CD14-positive monocyte (primary cell): ENCODE results near the gene VTN. TPM values are rescaled to one million over a fixed set of nuclear protein-coding genes. Genes with fewer than 3 reads are reported as not detected.

Source experiments
- DNase-seq, 3 donors: peaks; one replicate each; pipeline ENCODE4 v3.0.0-alpha.2; 2011 to 2022
- H2AFZ ChIP-seq: 2 replicates; pipeline ENCODE4 v1.6.0; 2012; ENCODE audit warnings: mild to moderate bottlenecking, low read depth, low read length, inconsistent platforms; ENCODE audit not compliant: insufficient read depth, poor library complexity, severe bottlenecking
- H3K27ac ChIP-seq, 2 donors: 1 replicate in 1 of 2; 2 replicates in 1 of 2; pipeline ENCODE4 v1.5.1; 2012 to 2013; ENCODE audit warnings: low read length in 2 of 2, control low read depth in 1 of 2, inconsistent platforms in 1 of 2, low read depth in 1 of 2, mild to moderate bottlenecking in 1 of 2
- H3K27me3 ChIP-seq, 2 donors: one replicate each; pipeline versions ENCODE4 v1.6.0 to v1.6.1; 2011 to 2013; ENCODE audit warnings: low read length in 2 of 2; ENCODE audit not compliant: control insufficient read depth in 2 of 2, insufficient read depth in 2 of 2
- H3K36me3 ChIP-seq, 2 donors: replicated peaks in 1 of 2; 1 replicate in 1 of 2; 2 replicates in 1 of 2; pipeline versions ENCODE4 v1.5.1 to v1.6.1; 2012 to 2013; ENCODE audit warnings: low read length in 2 of 2, control low read depth in 1 of 2, inconsistent platforms in 1 of 2, mild to moderate bottlenecking in 1 of 2; ENCODE audit not compliant: insufficient read depth in 2 of 2, control insufficient read depth in 1 of 2
- H3K4me1 ChIP-seq, 2 donors: 1 replicate in 1 of 2; 2 replicates in 1 of 2; pipeline versions ENCODE4 v1.5.1 to v1.6.1; 2012 to 2013; ENCODE audit warnings: low read length in 2 of 2, control low read depth in 1 of 2, inconsistent platforms in 1 of 2, mild to moderate bottlenecking in 1 of 2, moderate library complexity in 1 of 2; ENCODE audit not compliant: insufficient read depth in 2 of 2, control insufficient read depth in 1 of 2
- H3K4me2 ChIP-seq: replicated peaks from 2 replicates; pipeline ENCODE3; 2012; ENCODE audit warnings: low read length, moderate library complexity, mild to moderate bottlenecking; ENCODE audit not compliant: poor library complexity, severe bottlenecking; ENCODE audit errors: extremely low read depth
- H3K4me3 ChIP-seq, 3 experiments: fragments of 200-600 bp in 1 of 3; sonication (generic) in 1 of 3; replicated peaks in 1 of 3; 1 replicate in 2 of 3; 2 replicates in 1 of 3; pipeline ENCODE4 v1.5.1; 2011 to 2013; ENCODE audit warnings: low read length in 3 of 3, mild to moderate bottlenecking in 3 of 3, control low read depth in 2 of 3, low read depth in 2 of 3, inconsistent platforms in 1 of 3, moderate library complexity in 1 of 3
- H3K79me2 ChIP-seq: 2 replicates; pipeline ENCODE4 v1.6.0; 2012; ENCODE audit warnings: mild to moderate bottlenecking, control low read depth, inconsistent platforms, low read length, moderate library complexity; ENCODE audit not compliant: insufficient read depth
- H3K9ac ChIP-seq: 2 replicates; pipeline ENCODE4 v1.6.0; 2017; ENCODE audit warnings: low read length, mild to moderate bottlenecking; ENCODE audit not compliant: insufficient read depth, poor library complexity, severe bottlenecking
- H3K9me3 ChIP-seq, 2 donors: replicated peaks in 1 of 2; 1 replicate in 1 of 2; 2 replicates in 1 of 2; pipeline versions ENCODE4 v1.5.1 to v1.6.1; 2012 to 2013; ENCODE audit warnings: low read length in 2 of 2, control low read depth in 1 of 2; ENCODE audit not compliant: control insufficient read depth in 1 of 2, insufficient read depth in 1 of 2
- H4K20me1 ChIP-seq: 2 replicates; pipeline ENCODE4 v1.6.0; 2012; ENCODE audit warnings: mild to moderate bottlenecking, low read length, control low read depth, moderate library complexity; ENCODE audit not compliant: insufficient read depth
- H3K27ac Mint-ChIP-seq, 7 donors: one replicate each; pipeline ENCODE4 v1.8.0; 2020; ENCODE audit warnings: mild to moderate bottlenecking in 7 of 7, mixed read lengths in 7 of 7, moderate library complexity in 6 of 7, inconsistent platforms in 2 of 7
- H3K27me3 Mint-ChIP-seq, 3 donors: one replicate each; pipeline ENCODE4 v1.8.0; 2021 to 2022; ENCODE audit warnings: low read depth in 3 of 3, mild to moderate bottlenecking in 3 of 3, mixed read lengths in 3 of 3, moderate library complexity in 3 of 3, inconsistent platforms in 1 of 3
- H3K36me3 Mint-ChIP-seq, 2 donors: one replicate each; pipeline ENCODE4 v1.8.0; 2020; ENCODE audit warnings: mixed read lengths in 2 of 2, inconsistent platforms in 1 of 2, mild to moderate bottlenecking in 1 of 2
- H3K4me1 Mint-ChIP-seq: one replicate; pipeline ENCODE4 v1.8.0; 2020; ENCODE audit warnings: mild to moderate bottlenecking, mixed read lengths
- H3K4me3 Mint-ChIP-seq, 2 donors: one replicate each; pipeline ENCODE4 v1.8.0; 2020; ENCODE audit warnings: mild to moderate bottlenecking in 2 of 2, mixed read lengths in 2 of 2, moderate library complexity in 1 of 2
- H3K9me3 Mint-ChIP-seq, 7 donors: one replicate each; pipeline ENCODE4 v1.8.0; 2020 to 2022; ENCODE audit warnings: mixed read lengths in 7 of 7, mild to moderate bottlenecking in 6 of 7, moderate library complexity in 6 of 7, inconsistent platforms in 2 of 7
- CTCF ChIP-seq: fragments of 200-600 bp; IDR thresholded peaks from one replicate; pipeline ENCODE4 v1.8.0; 2022; ENCODE audit warnings: antibody characterized with exemption, mild to moderate bottlenecking
- WGBS: methylation state at CpG from one replicate; pipeline ENCODE4 v1.1.5; 2013; ENCODE audit warnings: missing lambda C conversion rate; ENCODE audit not compliant: insufficient coverage; 5-methylcytosine and 5-hydroxymethylcytosine counted together
- intact Hi-C, 2 donors: fragments of 100-400 bp; cut with micrococcal nuclease; formaldehyde crosslinking; loops; one replicate each; pipeline versions ENCODE4 v1.15.0 to v1.15.1; 2023
- polyA plus RNA-seq, 3 donors: library from polyadenylated mRNA; depleted of rRNA in 1 of 3; unstranded in 2 of 3; stranded (reverse) in 1 of 3; fragments of 300-500 nt in 2 of 3; fragments of >200 nt in 1 of 3; fragmentation: Illumina TruSeq in 2 of 3; gene quantifications; 1 replicate in 2 of 3; 2 replicates in 1 of 3; pipeline ENCODE4 v1.2.3, GENCODE V29; 2012 to 2021

The VTN gene
- polyA plus RNA-seq, 3 donors = not detected

DNA sequence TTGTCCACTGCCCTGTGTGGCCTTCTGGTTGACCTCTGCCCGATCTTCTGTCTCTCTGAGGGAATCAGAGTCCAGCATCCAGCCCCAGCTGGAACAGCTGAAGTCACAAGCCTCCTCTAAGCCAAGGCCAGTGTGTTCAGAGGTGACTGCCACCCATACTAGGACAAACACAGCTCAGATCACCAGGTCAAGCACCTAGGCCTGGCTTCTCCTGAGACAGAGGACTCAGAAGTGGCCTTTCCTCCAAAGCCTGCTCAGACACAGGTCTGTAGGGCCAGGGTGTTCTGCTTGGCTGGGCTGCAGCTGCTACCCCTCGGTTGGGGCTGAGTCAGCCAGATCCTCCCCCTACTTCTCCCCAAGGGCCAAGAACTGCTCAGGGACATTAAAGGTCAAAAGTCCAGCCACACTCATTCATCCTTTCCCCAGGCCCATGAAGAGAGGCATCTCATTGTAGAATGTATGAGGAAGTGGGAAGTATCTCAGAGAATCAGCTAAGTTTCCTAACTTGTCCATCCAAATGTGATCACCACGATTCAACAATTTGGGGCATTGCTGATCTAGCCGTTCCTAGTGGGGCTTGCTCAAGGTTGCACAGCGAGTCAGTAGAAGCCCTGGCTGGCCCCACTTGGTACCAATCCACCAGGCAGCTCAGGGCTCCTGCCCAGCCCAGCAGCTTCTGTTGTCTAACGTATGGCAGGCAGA lies 28.3 kb upstream of the VTN start:
- H3K4me3 ChIP-seq = no peak overlapping the region
- peaks cover 39 to 55% of the 10 kb centered on the region in 2 donors for H3K36me3 Mint-ChIP-seq
- peak overlapping the region in 4 of 7 donors; percentile 6 to 73 (median 44) for H3K27ac Mint-ChIP-seq
- H3K27me3 Mint-ChIP-seq = peaks cover 2% of the 10 kb centered on the region in 3 donors
- 70% methylated on average over 4 of the region's 6 CpGs for WGBS
- peaks cover 8 to 56% of the 10 kb centered on the region in 2 donors for H3K36me3 ChIP-seq
- no peak overlapping the region for H3K9ac ChIP-seq
- H3K27ac ChIP-seq = no peak overlapping the region
- H2AFZ ChIP-seq = no peak overlapping the region
- no peaks in the 10 kb centered on the region for H3K9me3 ChIP-seq
- H3K79me2 ChIP-seq = no peaks in the 10 kb centered on the region
- no peak for DNase-seq
- no peak overlapping the region for H3K4me2 ChIP-seq
- H3K4me1 ChIP-seq = peaks cover 8 to 17% of the 10 kb centered on the region in 2 donors
- intact Hi-C loops = no loop called here
- TF ChIP-seq CTCF = no peak
- no peaks in the 10 kb centered on the region for H3K27me3 ChIP-seq
- H3K9me3 Mint-ChIP-seq = no peaks in the 10 kb centered on the region
- H3K4me3 Mint-ChIP-seq = no peak overlapping the region
- peaks cover 22% of the 10 kb centered on the region for H3K4me1 Mint-ChIP-seq
- H4K20me1 ChIP-seq = no peaks in the 10 kb centered on the region

DNA sequence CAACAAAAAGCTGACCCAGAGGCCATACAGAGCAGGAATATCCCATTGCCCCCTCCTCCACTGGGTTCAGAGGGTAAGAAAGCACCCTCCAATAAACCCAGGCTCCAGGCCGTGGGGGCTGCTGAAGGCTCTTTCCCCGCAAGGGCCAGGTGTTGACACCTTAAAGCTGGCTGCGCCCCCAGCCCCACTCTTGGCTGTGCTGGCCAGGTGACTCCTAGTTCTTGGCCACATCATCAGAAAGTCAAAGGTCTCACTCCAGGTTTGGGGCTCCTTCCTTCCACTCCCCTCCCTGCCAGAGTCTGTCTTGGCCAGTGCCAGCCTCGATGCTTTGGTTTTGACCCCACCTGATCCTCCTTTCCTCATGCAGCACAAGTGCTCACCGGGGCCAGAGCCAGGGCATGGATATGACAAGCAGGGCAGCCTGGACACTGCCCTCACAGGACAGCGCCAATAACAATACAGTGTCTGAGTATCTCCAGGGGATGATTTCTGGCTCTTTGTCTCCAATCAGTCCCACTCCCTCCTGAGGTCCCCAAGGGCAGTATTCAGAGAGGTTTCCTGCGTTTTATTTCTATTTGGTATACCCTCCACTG lies 27.7 kb upstream of the VTN start:
- DNase-seq = no peak
- WGBS = 94% methylated on average over 5 of the region's 7 CpGs
- Mint-ChIP-seq H3K27me3 (peaks cover 2% of the 10 kb centered on the region in 3 donors), H3K4me3 (no peak overlapping the region), H3K36me3 (peaks cover 39 to 55% of the 10 kb centered on the region in 2 donors), H3K27ac (peak overlapping the region in 5 of 7 donors; percentile 18 to 77 (median 70)), H3K9me3 (no peaks in the 10 kb centered on the region), H3K4me1 (peaks cover 15% of the 10 kb centered on the region)
- Histone ChIP-seq H4K20me1 (no peaks in the 10 kb centered on the region), H3K27me3 (no peaks in the 10 kb centered on the region), H3K9me3 (no peaks in the 10 kb centered on the region), H3K79me2 (no peaks in the 10 kb centered on the region), H3K4me2 (no peak overlapping the region), H3K27ac (no peak overlapping the region), H2AFZ (no peak overlapping the region), H3K9ac (no peak overlapping the region), H3K36me3 (peaks cover 8 to 63% of the 10 kb centered on the region in 2 donors), H3K4me1 (peaks cover 1 to 11% of the 10 kb centered on the region in 2 donors), H3K4me3 (no peak overlapping the region)
- TF ChIP-seq CTCF = no peak
- intact Hi-C loops = no loop called here
